ENCODE measurements around the gene TNFRSF18. TPM values are rescaled to one million over a fixed set of nuclear protein-coding genes. Genes with fewer than 3 reads are reported as not detected.

The TNFRSF18 gene
- polyA plus RNA-seq, 2 of the 4 experiments (the other 2 are of a cell fraction): not detected

- Histone ChIP-seq H3K9me3 (no peaks in the 10 kb centered on the region), H3K27ac (no peak overlapping the region), H3K4me3 (no peak overlapping the region), H3K4me2 (no peak overlapping the region), H3K4me1 (no peaks in the 10 kb centered on the region)
- ChIA-PET CTCF (interaction anchor here (0.7 to 0.8 kb wide), 2 partner anchors 96 kb away, joined by 3 to 4 read pairs; no protein-coding TSS in a partner anchor), POLR2A (no interaction called here)
- TF ChIP-seq, protein P1, sequence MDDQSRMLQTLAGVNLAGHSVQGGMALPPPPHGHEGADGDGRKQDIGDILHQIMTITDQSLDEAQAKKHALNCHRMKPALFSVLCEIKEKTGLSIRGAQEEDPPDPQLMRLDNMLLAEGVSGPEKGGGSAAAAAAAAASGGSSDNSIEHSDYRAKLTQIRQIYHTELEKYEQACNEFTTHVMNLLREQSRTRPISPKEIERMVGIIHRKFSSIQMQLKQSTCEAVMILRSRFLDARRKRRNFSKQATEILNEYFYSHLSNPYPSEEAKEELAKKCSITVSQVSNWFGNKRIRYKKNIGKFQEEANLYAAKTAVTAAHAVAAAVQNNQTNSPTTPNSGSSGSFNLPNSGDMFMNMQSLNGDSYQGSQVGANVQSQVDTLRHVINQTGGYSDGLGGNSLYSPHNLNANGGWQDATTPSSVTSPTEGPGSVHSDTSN (IDR thresholded peaks at IDR 0.05): no peak
- TF ChIP-seq, protein P2, sequence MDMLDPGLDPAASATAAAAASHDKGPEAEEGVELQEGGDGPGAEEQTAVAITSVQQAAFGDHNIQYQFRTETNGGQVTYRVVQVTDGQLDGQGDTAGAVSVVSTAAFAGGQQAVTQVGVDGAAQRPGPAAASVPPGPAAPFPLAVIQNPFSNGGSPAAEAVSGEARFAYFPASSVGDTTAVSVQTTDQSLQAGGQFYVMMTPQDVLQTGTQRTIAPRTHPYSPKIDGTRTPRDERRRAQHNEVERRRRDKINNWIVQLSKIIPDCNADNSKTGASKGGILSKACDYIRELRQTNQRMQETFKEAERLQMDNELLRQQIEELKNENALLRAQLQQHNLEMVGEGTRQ (IDR thresholded peaks at IDR 0.05): no peak
- TF ChIP-seq HDAC2 (IDR thresholded peaks at IDR 0.05) (no peak), CBX2 (IDR thresholded peaks at IDR 0.05; ENCODE audit: borderline replicate concordance, low read depth) (no peak), ATOH8 (CRISPR knock-in tag; IDR thresholded peaks at IDR 0.05; ENCODE audit: low read depth) (no peak)
- FAIRE-seq (no peak), DNase-seq (ENCODE audit: low read depth in 1 of 2, low spot score in 1 of 2) (no peak), ATAC-seq (no peak)
- WGBS (ENCODE audit: missing lambda C conversion rate): 94% methylated on average over 19 of the region's 36 CpGs
These were observed 12.3 kb upstream of the TNFRSF18 start for GRCh38 chr1:1218524-1219200.

GRCh38 chr1:1217621-1218523, 11.5 kb upstream of the TNFRSF18 start:
- Histone ChIP-seq H3K4me3 (no peak overlapping the region), H3K4me2 (no peak overlapping the region), H3K27ac (no peak overlapping the region), H3K9me3 (no peaks in the 10 kb centered on the region), H3K4me1 (no peaks in the 10 kb centered on the region)
- ChIA-PET POLR2A (interaction anchor here (0.6 kb wide), 1 partner anchor 31 kb away, joined by 3 read pairs; no protein-coding TSS in a partner anchor), CTCF (interaction anchor here (0.7 to 1.2 kb wide), 2 partner anchors 13 to 95 kb away, joined by 3 read pairs; no protein-coding TSS in a partner anchor)
- DNase-seq (ENCODE audit: low read depth in 1 of 2, low spot score in 1 of 2): peak in 1 of 2 experiments; percentile 15
- no peak; a peak in 1 of 6 replicates for ATAC-seq
- WGBS (ENCODE audit: missing lambda C conversion rate): 89% methylated on average over 35 of the region's 52 CpGs
- TF ChIP-seq, protein P3, sequence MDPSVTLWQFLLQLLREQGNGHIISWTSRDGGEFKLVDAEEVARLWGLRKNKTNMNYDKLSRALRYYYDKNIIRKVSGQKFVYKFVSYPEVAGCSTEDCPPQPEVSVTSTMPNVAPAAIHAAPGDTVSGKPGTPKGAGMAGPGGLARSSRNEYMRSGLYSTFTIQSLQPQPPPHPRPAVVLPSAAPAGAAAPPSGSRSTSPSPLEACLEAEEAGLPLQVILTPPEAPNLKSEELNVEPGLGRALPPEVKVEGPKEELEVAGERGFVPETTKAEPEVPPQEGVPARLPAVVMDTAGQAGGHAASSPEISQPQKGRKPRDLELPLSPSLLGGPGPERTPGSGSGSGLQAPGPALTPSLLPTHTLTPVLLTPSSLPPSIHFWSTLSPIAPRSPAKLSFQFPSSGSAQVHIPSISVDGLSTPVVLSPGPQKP (IDR thresholded peaks at IDR 0.05; ENCODE audit: low read depth, low read length): no peak
- TF ChIP-seq NR3C1 (IDR thresholded peaks at IDR 0.05): no peak
- TF ChIP-seq JUNB (IDR thresholded peaks at IDR 0.05): no peak
- TF ChIP-seq CBX8 (IDR thresholded peaks at IDR 0.05): no peak
- TF ChIP-seq CHD2 (IDR thresholded peaks at IDR 0.05; ENCODE audit: low read length, partially characterized antibody): no peak
- no peak for TF ChIP-seq HMGXB4 (CRISPR knock-in tag; IDR thresholded peaks at IDR 0.05; ENCODE audit: borderline replicate concordance)
- TF ChIP-seq SMC3 (IDR thresholded peaks at IDR 0.05): no peak
- TF ChIP-seq NPAS2 (CRISPR knock-in tag; IDR thresholded peaks at IDR 0.05; ENCODE audit: borderline replicate concordance): no peak
- no peak for TF ChIP-seq TFCP2L1 (CRISPR knock-in tag; IDR thresholded peaks at IDR 0.05)
- TF ChIP-seq PHF8 (IDR thresholded peaks at IDR 0.05; ENCODE audit: borderline replicate concordance, low read depth): no peak
- TF ChIP-seq HEYL (CRISPR knock-in tag; IDR thresholded peaks at IDR 0.05): no peak
- TF ChIP-seq NFE2L2 (conservative IDR thresholded peaks at IDR 0.05; ENCODE audit: low read length): no peak
- TF ChIP-seq HOXB5 (CRISPR knock-in tag; IDR thresholded peaks at IDR 0.05): no peak
- no peak for TF ChIP-seq REST (IDR thresholded peaks at IDR 0.05)
- TF ChIP-seq ESRRA (IDR thresholded peaks at IDR 0.05; ENCODE audit: borderline replicate concordance, low read length): no peak
- TF ChIP-seq BHLHE40 (IDR thresholded peaks at IDR 0.05; ENCODE audit: low read depth, low read length): no peak
- TF ChIP-seq EP300 (IDR thresholded peaks at IDR 0.05): no peak
- no peak for TF ChIP-seq FOXS1 (CRISPR knock-in tag; IDR thresholded peaks at IDR 0.05)
- FAIRE-seq: no peak
